B cell (primary cell): Measurements from ENCODE around the gene CFAP97D2. TPM values are rescaled to one million over a fixed set of nuclear protein-coding genes. Genes with fewer than 3 reads are reported as not detected.
A peak's percentile ranks its signal among the peaks of the same experiment; 100 is the strongest.
"Not testable (repeated sequence)": the region's sequence is repeated elsewhere in the genome, so short reads cannot be mapped to it uniquely, and the experiment has no call there.

Experiments
- ATAC-seq: fragments of 200-7000 bp; cut with Tn5 transposase; one replicate; pipeline ENCODE4 v1.10.0; 2021; ENCODE audit warnings: low read depth, mild to moderate bottlenecking, moderate number of reproducible peaks, moderate library complexity
- CTCF ChIA-PET: fragments of 350-600 bp; sonication (Branson Sonifier 250); formaldehyde crosslinking; loops from one replicate; lab custom pipeline; 2021; ENCODE audit warnings: antibody characterized with exemption, inconsistent platforms; lab: Charles Lee
- POLR2A ChIA-PET: fragments of 350-600 bp; sonication (Branson Sonifier 250); formaldehyde crosslinking; loops from one replicate; lab custom pipeline; 2021; ENCODE audit warnings: antibody characterized with exemption; lab: Charles Lee
- DNase-seq: peaks from one replicate; pipeline ENCODE4 v3.0.0; 2013
- H2AFZ ChIP-seq: 2 replicates; pipeline ENCODE4 v1.6.1; 2012; ENCODE audit warnings: mild to moderate bottlenecking, low read depth, low read length; ENCODE audit not compliant: insufficient read depth, poor library complexity, severe bottlenecking
- H3K27ac ChIP-seq, 2 donors: 1 replicate in 1 of 2; 2 replicates in 1 of 2; pipeline ENCODE4 v1.5.1; 2012 to 2013; ENCODE audit warnings: low read length in 2 of 2, mild to moderate bottlenecking in 2 of 2, moderate library complexity in 1 of 2
- H3K27me3 ChIP-seq, 4 experiments: fragments of 200-600 bp in 1 of 4; sonication (generic) in 1 of 4; replicated peaks in 1 of 4; 1 replicate in 2 of 4; 2 replicates in 2 of 4; pipeline versions ENCODE4 v1.6.1 to v1.7.0; 2013 to 2016; ENCODE audit warnings: low read length in 3 of 4, mild to moderate bottlenecking in 2 of 4, mixed read lengths in 1 of 4, moderate library complexity in 1 of 4; ENCODE audit not compliant: insufficient read depth in 4 of 4, control insufficient read depth in 3 of 4; ENCODE audit errors: control extremely low read depth in 1 of 4
- H3K36me3 ChIP-seq, 2 experiments: replicated peaks in 1 of 2; 1 replicate in 1 of 2; 2 replicates in 1 of 2; pipeline versions ENCODE4 v1.6.1 to v1.7.1; 2013; ENCODE audit warnings: low read length in 1 of 2; ENCODE audit not compliant: insufficient read depth in 2 of 2, control insufficient read depth in 1 of 2; ENCODE audit errors: control extremely low read depth in 1 of 2, extremely low read depth in 1 of 2
- H3K4me1 ChIP-seq, 2 donors: fragments of 200-600 bp in 1 of 2; sonication (generic) in 1 of 2; 1 replicate in 1 of 2; 2 replicates in 1 of 2; pipeline versions ENCODE4 v1.5.1 to v1.6.1; 2013 to 2017; ENCODE audit warnings: low read length in 2 of 2; ENCODE audit not compliant: control insufficient read depth in 2 of 2, insufficient read depth in 2 of 2
- H3K4me2 ChIP-seq: replicated peaks from 2 replicates; pipeline ENCODE3; 2012; ENCODE audit warnings: mild to moderate bottlenecking, low read depth, low read length; ENCODE audit not compliant: poor library complexity, severe bottlenecking
- H3K4me3 ChIP-seq, 5 experiments: fragments of 200-600 bp in 1 of 5; sonication (generic) in 1 of 5; 1 replicate in 3 of 5; 2 replicates in 2 of 5; pipeline versions ENCODE4 v1.5.1 to v1.7.0; 2011 to 2016; ENCODE audit warnings: low read length in 4 of 5, mild to moderate bottlenecking in 4 of 5, low read depth in 2 of 5, control low read depth in 1 of 5, moderate library complexity in 1 of 5; ENCODE audit not compliant: insufficient read depth in 1 of 5; ENCODE audit errors: control extremely low read depth in 1 of 5, extremely low read depth in 1 of 5
- H3K79me2 ChIP-seq: fragments of 200-600 bp; sonication (generic); one replicate; pipeline ENCODE4 v1.6.0; 2016; ENCODE audit warnings: low read length; ENCODE audit not compliant: control insufficient read depth, insufficient read depth
- H3K9ac ChIP-seq: fragments of 200-600 bp; sonication (generic); 2 replicates; pipeline ENCODE4 v1.6.1; 2017; ENCODE audit warnings: mild to moderate bottlenecking, low read length, moderate library complexity
- H3K9me3 ChIP-seq, 3 donors: one replicate each; pipeline versions ENCODE4 v1.6.1 to v1.7.1; 2013; ENCODE audit warnings: low read length in 2 of 3; ENCODE audit not compliant: control insufficient read depth in 2 of 3, insufficient read depth in 1 of 3; ENCODE audit errors: control extremely low read depth in 1 of 3
- H4K20me1 ChIP-seq: 2 replicates; pipeline ENCODE4 v1.6.0; 2012; ENCODE audit warnings: mild to moderate bottlenecking, low read length; ENCODE audit not compliant: insufficient read depth, control insufficient read depth, poor library complexity, severe bottlenecking
- H3K27ac Mint-ChIP-seq: one replicate; pipeline ENCODE4 v1.8.0; 2021; ENCODE audit warnings: mixed read lengths
- H3K27me3 Mint-ChIP-seq: one replicate; pipeline ENCODE4 v1.8.0; 2021; ENCODE audit warnings: mixed read lengths
- H3K4me1 Mint-ChIP-seq: one replicate; pipeline ENCODE4 v1.8.0; 2021; ENCODE audit warnings: mixed read lengths
- H3K4me3 Mint-ChIP-seq: one replicate; pipeline ENCODE4 v1.8.0; 2021; ENCODE audit warnings: mixed read lengths
- H3K9me3 Mint-ChIP-seq: one replicate; pipeline ENCODE4 v1.8.0; 2022; ENCODE audit warnings: mixed read lengths; ENCODE audit not compliant: insufficient read depth
- EZH2 ChIP-seq: IDR thresholded peaks from 2 replicates; pipeline ENCODE4 v1.6.1; 2012; ENCODE audit warnings: borderline replicate concordance, low read depth, mild to moderate bottlenecking, moderate library complexity, low read length; ENCODE audit not compliant: insufficient read depth, poor library complexity, severe bottlenecking
- WGBS: methylation state at CpG from one replicate; pipeline ENCODE4 v1.1.5; 2013; ENCODE audit warnings: missing lambda C conversion rate; ENCODE audit not compliant: insufficient coverage; 5-methylcytosine and 5-hydroxymethylcytosine counted together
- intact Hi-C: fragments of 100-400 bp; cut with micrococcal nuclease; formaldehyde crosslinking; loops from one replicate; pipeline ENCODE4 v1.10.0; 2022
- polyA plus RNA-seq: library from polyadenylated mRNA; depleted of rRNA; stranded (reverse); fragments of >200 nt; gene quantifications from 2 replicates; pipeline ENCODE4 v1.2.3, GENCODE V29; 2012
- total RNA-seq, 2 donors: library from RNA; stranded (reverse); fragments of 120-200 nt in 1 of 2; gene quantifications; 1 replicate in 1 of 2; 2 replicates in 1 of 2; pipeline versions ENCODE4 v1.2.3 to v1.2.4, GENCODE V29; 2013 to 2022
- TF ChIP-seq, protein P1 (sequence below): fragments of 200-600 bp; IDR thresholded peaks from one replicate; pipeline ENCODE4 v1.8.0; 2022; ENCODE audit warnings: antibody characterized with exemption, mild to moderate bottlenecking

Gene CFAP97D2
- total and polyA plus RNA-seq, 2 donors (not counting 1 experiment from before 2014, with no cell fraction given) = 0.09 to 0.22 TPM

DNA sequence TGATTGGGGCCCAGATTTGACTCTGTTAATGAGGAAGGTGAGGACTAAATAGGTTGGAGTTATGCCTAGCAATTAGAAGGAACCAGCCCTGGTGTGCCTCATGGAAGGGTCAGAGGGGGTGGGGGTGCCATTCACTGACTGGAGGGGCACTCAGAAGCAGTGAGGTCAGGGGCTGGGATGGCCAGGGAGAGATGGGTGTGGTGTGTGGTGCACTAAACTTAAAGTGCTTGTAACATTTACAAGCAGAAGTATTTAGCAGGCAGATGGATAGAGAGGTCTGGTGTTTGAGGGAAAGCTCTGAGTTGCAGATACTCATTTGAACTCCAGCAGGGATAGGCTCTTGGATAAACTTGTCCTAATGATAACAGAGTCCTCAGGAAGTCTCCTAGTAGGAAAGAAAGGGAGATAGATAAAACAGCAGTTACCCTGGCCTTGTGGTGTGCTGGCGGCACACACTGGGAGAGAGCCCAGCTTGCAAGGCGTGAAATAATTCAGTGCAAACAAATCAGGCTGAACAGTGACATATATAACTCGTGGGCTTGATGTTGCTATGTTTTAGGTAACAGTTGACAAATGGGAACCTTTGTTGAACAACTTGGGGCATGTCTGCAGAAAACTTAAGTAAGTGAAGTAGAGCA lies 82.4 kb downstream of the CFAP97D2 start:
- H3K27ac Mint-ChIP-seq = peak overlapping the region; percentile 85
- Histone ChIP-seq H2AFZ (no peak overlapping the region), H3K36me3 (peaks cover 3 to 74% of the 10 kb centered on the region in 2 experiments), H3K27ac (peak overlapping the region; percentile 50 to 71), H3K9ac (peak overlapping the region; percentile 31), H3K27me3 (no peaks in the 10 kb centered on the region), H3K9me3 (no peaks in the 10 kb centered on the region), H3K79me2 (no peaks in the 10 kb centered on the region), H3K4me3 (no peak overlapping the region), H3K4me1 (peaks cover 47 to 49% of the 10 kb centered on the region in 2 donors), H3K4me2 (peak overlapping the region; percentile 36), H4K20me1 (no peaks in the 10 kb centered on the region)
- no peaks in the 10 kb centered on the region for H3K27me3 Mint-ChIP-seq
- H3K4me1 Mint-ChIP-seq = peaks cover 46% of the 10 kb centered on the region
- WGBS = 37% methylated on average over 3 of the region's 3 CpGs
- ChIA-PET CTCF (no interaction called here), POLR2A (interaction anchor here (0.7 kb wide), 1 partner anchor 9 kb away, joined by 3 read pairs; no protein-coding TSS in a partner anchor)
- TF ChIP-seq EZH2 = no peak
- TF ChIP-seq, protein P1, sequence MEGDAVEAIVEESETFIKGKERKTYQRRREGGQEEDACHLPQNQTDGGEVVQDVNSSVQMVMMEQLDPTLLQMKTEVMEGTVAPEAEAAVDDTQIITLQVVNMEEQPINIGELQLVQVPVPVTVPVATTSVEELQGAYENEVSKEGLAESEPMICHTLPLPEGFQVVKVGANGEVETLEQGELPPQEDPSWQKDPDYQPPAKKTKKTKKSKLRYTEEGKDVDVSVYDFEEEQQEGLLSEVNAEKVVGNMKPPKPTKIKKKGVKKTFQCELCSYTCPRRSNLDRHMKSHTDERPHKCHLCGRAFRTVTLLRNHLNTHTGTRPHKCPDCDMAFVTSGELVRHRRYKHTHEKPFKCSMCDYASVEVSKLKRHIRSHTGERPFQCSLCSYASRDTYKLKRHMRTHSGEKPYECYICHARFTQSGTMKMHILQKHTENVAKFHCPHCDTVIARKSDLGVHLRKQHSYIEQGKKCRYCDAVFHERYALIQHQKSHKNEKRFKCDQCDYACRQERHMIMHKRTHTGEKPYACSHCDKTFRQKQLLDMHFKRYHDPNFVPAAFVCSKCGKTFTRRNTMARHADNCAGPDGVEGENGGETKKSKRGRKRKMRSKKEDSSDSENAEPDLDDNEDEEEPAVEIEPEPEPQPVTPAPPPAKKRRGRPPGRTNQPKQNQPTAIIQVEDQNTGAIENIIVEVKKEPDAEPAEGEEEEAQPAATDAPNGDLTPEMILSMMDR = no peak
- H3K9me3 Mint-ChIP-seq = no peaks in the 10 kb centered on the region
- peak; percentile 34 for ATAC-seq
- H3K4me3 Mint-ChIP-seq = peak overlapping the region; percentile 77
- intact Hi-C loops = no loop called here
- DNase-seq = peak; percentile 30

DNA sequence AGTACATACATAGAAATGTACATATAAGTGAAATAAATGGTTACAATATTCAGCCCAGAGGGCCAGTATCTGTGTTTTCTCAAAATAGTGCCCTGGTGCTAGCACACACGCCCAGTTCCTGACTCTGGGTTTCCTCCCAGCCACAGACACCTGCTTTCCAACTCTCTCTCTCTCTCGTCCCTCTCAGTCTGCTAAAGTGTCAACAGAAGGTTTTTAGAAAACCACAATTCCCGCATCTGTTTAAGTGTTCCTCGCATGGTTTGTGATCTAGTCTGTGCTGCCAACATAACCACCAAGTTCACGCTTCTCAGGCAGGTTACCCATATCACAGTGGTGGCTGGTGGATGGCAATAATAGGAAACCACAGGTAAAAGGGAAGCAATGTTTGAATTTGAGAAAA lies 84.5 kb downstream of the CFAP97D2 start:
- Histone ChIP-seq H3K4me2 (peak overlapping the region; percentile 61), H3K4me1 (peaks cover 49 to 56% of the 10 kb centered on the region in 2 donors), H3K4me3 (peak overlapping the region in 1 of 5 experiments; percentile 33), H3K27ac (peak overlapping the region; percentile 29 to 71), H3K36me3 (peaks cover 9 to 74% of the 10 kb centered on the region in 2 experiments), H2AFZ (peak overlapping the region; percentile 30), H3K9ac (peak overlapping the region; percentile 36), H3K9me3 (peaks cover 0 to 9% (median 4%) of the 10 kb centered on the region in 3 donors), H3K79me2 (no peaks in the 10 kb centered on the region), H4K20me1 (no peaks in the 10 kb centered on the region), H3K27me3 (no peaks in the 10 kb centered on the region)
- no peaks in the 10 kb centered on the region for H3K27me3 Mint-ChIP-seq
- DNase-seq (peak; percentile 41), ATAC-seq (peak; percentile 28)
- H3K27ac Mint-ChIP-seq = peak overlapping the region; percentile 78
- WGBS = 0% methylated on average over 3 of the region's 5 CpGs
- TF ChIP-seq, protein P1 = no peak
- no peak for TF ChIP-seq EZH2
- H3K9me3 Mint-ChIP-seq = no peaks in the 10 kb centered on the region
- peaks cover 52% of the 10 kb centered on the region for H3K4me1 Mint-ChIP-seq
- peak overlapping the region; percentile 73 for H3K4me3 Mint-ChIP-seq
- ChIA-PET CTCF (no interaction called here), POLR2A (no interaction called here)
- intact Hi-C loops = loop anchor here (2.0 kb wide), 1 partner anchor 17 kb away; the partner anchor contains the start of gene UPF3A

DNA sequence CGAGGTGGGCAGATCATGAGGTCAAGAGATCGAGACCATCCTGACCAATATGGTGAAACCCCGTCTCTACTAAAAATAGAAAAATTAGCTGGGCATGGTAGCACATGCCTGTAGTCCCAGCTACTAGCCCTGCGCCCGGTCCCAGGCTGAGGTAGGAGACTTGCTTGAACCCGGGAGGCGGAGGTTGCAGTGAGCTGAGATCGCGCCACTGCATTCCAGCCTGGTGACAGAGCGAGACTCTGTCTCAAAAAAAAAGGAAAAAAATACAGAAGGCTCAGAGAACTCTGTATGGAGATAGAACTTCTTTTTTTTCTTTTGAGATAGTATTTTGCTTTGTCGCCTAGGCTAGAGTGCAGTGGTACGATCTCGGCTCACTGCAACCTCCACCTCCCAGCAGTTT lies 85.3 kb downstream of the CFAP97D2 start:
- H3K4me1 Mint-ChIP-seq = peaks cover 51% of the 10 kb centered on the region
- WGBS = 98% methylated on average over 12 of the region's 13 CpGs
- H3K27me3 Mint-ChIP-seq, DNase-seq, H3K4me3 Mint-ChIP-seq, H3K27ac Mint-ChIP-seq, H3K27ac ChIP-seq, CTCF ChIA-PET, ATAC-seq, H4K20me1 ChIP-seq, H3K9ac ChIP-seq, H3K4me2 ChIP-seq, H3K9me3 Mint-ChIP-seq, H3K27me3 ChIP-seq, intact Hi-C loops, H3K4me3 ChIP-seq, H3K79me2 ChIP-seq, POLR2A ChIA-PET, H3K9me3 ChIP-seq, H2AFZ ChIP-seq: not testable (repeated sequence)
- H3K4me1 ChIP-seq = peaks cover 49 to 58% of the 10 kb centered on the region in 2 donors
- peaks cover 14 to 74% of the 10 kb centered on the region in 2 experiments for H3K36me3 ChIP-seq
